Choroid plexus epithelial cell (primary cell): ENCODE measurements around the gene SPNS3.

Experiments used
- DNase-seq: peaks from one replicate; pipeline ENCODE4 v3.0.0-alpha.2; 2010; ENCODE audit warnings: low read depth
- H3K4me3 ChIP-seq: 2 replicates; pipeline ENCODE4 v1.5.1; 2011; ENCODE audit warnings: low read depth, mild to moderate bottlenecking, control low read depth, low read length, moderate library complexity
- TF ChIP-seq, protein P1 (sequence below): conservative IDR thresholded peaks from 2 replicates; pipeline ENCODE4 v1.5.1; 2011; ENCODE audit warnings: low read depth, mild to moderate bottlenecking, control low read depth, inconsistent platforms, low read length, moderate library complexity

SPNS3 gene

DNA sequence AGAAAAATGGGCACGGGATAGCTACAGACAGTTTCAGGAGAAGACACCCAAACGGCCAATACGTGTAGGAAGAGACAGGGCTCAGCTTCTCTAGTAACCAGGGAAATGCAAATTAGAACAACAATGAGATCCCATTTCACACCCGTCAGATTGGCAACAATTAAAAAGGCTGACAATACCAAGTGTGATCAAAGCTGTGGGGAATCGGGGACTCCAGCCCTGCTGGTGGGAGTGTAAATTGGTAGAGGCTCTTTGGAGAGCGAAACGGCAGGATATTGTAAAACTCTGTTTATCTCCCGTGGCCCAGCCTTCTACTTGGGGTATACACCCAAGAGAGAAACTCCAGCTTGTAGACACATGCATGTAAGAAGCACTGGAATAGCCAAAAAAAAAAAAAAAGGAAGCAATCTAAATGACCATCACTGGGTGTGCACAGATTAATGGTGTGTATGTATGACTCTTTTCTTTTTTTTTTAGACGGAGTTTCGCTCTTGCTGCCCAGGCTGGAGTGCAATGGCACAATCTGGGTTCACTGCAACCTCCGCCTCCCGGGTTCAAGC, 93.9 kb downstream of the SPNS3 start:
- DNase-seq = no peak
- H3K4me3 ChIP-seq = no peak overlapping the region
- TF ChIP-seq, protein P1, sequence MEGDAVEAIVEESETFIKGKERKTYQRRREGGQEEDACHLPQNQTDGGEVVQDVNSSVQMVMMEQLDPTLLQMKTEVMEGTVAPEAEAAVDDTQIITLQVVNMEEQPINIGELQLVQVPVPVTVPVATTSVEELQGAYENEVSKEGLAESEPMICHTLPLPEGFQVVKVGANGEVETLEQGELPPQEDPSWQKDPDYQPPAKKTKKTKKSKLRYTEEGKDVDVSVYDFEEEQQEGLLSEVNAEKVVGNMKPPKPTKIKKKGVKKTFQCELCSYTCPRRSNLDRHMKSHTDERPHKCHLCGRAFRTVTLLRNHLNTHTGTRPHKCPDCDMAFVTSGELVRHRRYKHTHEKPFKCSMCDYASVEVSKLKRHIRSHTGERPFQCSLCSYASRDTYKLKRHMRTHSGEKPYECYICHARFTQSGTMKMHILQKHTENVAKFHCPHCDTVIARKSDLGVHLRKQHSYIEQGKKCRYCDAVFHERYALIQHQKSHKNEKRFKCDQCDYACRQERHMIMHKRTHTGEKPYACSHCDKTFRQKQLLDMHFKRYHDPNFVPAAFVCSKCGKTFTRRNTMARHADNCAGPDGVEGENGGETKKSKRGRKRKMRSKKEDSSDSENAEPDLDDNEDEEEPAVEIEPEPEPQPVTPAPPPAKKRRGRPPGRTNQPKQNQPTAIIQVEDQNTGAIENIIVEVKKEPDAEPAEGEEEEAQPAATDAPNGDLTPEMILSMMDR = no peak

DNA sequence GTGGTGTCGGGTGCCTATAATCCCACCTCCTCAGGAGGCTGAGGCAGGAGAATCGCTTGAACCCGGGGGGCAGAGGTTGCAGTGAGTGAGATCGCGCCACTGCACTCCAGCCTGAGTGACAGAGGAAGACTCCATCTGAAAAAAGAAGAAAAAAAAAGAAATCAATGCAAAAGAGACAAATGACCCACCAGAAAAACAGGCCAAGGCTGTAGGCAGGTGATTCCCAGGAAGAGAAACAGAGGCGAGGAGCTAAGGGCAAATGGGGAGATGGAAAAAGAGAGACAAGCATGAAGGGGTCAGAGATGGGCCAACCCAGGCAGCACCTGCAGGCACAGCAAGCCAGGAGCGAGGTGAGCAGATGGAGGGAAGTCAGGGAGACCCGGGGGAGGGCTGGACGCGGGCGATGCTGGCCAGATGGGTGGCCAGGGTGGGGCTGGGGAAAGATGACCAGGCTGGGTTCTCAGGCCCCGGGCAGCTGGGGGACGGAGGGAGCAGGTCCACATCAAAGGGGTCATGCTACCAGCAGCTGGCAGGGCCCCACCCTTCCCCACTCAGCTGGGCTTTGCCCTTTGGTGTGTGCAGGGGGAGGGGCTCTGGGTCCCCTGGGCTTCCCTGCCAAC, 95.9 kb downstream of the SPNS3 start:
- TF ChIP-seq, protein P1 = no peak
- H3K4me3 ChIP-seq = no peak overlapping the region
- no peak for DNase-seq

DNA sequence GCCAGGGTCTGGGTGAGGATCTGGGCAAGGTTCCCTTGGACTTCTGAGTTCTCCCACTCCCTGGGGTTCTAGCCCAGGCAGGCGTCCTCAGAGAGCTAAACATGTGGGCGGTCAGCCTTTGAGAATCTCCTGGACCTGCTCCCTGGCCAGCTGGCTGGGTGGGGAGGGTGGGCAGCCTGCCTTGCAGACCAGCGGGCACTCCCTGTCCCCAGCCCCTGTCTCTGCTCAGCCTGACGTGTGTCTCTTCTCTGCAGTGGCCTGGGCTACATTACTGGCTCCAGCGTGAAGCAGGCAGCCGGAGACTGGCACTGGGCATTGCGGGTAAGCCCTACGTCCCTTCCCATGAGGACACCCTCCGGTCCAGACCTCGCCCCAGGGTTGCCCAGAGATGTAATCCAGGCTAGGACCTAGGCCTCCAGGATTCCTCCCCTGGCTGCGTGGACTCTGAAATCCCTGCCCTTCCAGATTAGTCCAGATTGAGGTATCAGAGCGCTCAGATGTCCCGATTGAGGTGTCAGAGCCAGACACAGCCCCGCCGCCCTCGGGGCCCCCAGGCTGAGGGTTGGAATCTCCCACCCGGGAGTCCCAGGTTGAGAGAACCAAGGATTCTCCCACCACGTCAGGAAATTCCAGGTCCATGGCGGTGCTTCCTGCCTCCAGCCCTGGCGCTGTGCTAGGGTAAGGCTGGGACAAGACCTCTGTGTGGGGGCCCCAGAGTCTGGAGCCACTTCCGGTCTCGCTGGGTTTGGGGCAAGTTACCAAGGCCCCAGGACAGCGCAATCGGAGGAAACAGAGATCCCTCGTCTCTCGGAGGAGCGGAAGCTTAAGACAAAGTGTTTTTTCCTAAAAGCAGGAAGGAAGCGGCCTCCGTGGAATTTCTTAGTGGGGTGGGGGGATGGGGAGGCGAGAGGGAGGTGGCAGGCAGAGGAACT, 97.3 kb downstream of the SPNS3 start:
- TF ChIP-seq, protein P1 = no peak
- no peak for DNase-seq
- no peak overlapping the region for H3K4me3 ChIP-seq

DNA sequence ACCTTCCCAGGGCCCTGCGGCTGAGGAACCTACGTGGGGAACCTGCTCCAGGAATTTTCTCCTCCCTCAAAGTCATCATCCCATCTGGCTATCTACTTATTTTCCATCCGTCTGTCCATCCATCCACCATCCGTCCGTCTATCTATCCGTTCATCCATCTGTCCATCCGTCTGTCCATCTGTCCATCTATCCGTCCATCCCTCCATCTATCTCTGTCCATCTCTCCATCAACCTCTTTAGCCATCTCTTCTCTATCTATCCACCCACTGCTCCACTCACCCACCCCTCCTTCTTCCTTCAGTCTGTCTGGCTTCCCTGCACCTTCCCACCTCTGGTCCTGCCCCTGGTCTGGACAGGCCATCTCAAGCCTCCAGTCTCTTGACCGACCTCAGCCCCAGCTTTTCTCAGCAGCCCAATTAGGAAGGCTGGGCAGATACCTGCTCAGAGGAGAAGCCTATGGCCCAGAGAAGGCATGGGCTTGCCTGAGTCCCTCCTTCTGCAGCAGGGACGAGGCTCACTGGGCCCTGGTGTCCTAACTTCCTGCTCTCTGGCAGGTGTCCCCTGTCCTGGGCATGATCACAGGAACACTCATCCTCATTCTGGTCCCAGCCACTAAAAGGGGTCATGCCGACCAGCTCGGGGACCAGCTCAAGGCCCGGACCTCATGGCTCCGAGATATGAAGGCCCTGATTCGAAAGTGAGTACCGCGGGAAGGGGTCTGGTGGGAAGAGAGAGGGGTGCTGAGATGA, 98.4 kb downstream of the SPNS3 start:
- DNase-seq = no peak
- no peak overlapping the region for H3K4me3 ChIP-seq
- TF ChIP-seq, protein P1 = no peak

DNA sequence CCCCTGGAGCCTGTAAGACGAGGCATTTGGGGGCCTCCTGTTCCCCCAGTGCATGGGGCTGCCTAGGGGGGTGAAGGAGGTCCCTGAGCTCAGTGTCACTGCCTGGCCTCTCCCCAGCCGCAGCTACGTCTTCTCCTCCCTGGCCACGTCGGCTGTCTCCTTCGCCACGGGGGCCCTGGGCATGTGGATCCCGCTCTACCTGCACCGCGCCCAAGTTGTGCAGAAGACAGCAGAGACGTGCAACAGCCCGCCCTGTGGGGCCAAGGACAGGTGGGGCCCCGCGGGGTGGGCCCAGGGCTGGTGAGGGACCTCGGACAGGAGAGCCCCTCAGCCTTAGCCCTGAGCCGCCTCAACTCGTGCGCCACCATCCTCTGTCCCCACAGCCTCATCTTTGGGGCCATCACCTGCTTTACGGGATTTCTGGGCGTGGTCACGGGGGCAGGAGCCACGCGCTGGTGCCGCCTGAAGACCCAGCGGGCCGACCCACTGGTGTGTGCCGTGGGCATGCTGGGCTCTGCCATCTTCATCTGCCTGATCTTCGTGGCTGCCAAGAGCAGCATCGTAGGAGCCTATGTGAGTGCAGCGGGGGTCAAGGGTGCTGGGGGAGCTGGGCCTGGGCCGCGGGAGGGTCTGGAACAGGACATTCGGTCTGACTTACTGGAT, 99.3 kb downstream of the SPNS3 start:
- no peak for DNase-seq
- no peak overlapping the region for H3K4me3 ChIP-seq
- TF ChIP-seq, protein P1 = no peak
